Activated CD8-positive, alpha-beta memory T cell treated with anti-CD3 and anti-CD28 coated beads for 1 hour (primary cell): ENCODE measurements around the gene UTP25.

ENCODE experiments used
- DNase-seq, 2 donors: peaks; one replicate each; pipeline ENCODE4 v3.0.0-alpha.2; 2020; ENCODE audit warnings: low read depth in 1 of 2; ENCODE audit errors: extremely low read depth in 1 of 2

UTP25 gene

DNA sequence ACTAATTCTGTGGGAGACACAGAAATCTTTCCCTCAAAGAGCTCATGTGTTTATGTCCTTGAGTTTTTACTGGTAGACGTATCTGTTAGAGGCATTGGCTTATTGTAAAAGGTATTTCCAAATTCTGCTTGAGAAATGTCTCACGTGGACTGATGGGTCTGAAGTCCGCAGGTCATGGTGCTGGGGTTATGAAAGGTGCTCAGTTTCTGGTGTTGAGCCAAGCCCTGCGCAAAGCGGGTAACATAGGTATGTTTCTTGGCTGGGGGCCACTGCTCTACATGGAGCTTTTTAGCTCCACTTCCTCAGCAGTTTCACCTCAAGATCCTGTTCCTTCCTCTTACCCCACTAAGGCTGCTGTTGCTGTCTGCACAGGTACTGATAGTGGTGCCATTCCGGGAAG is 10.8 kb downstream of the UTP25 start:
- DNase-seq, result no peak

DNA sequence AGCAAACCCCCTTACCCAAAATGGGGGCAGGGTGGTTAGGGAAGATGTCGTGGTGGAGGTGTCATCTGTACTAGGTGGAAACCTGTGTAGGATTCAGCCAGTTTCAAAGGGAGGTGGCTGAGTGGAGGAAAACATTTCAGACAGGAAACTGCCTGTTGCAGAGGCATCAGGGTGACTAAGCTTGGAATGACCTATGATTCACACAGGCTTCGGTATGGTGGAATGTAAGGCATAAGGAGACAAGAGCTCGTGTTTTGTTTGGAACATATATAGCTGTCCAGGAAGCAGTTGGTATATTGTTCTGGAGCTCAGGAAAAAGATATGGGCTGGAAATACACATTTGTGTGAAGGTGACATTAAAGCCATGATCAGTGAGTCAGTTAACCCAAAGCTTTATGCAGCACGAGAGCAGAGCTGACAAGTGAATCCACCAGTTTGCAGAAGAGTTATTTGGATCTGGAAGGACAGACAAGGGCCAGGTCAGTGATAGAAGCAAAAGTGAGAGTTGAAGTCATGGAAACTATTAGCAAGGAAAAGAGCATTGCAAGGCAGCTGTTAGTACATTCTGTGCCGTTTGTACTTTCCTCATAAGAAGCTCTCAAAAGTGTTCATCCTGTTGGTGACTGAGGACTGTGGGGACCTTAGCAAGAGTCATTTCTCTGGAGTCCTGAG is 12.2 kb downstream of the UTP25 start:
- DNase-seq, result no peak

GRCh38 chr1:209840611-209841010 is 12.8 kb downstream of the UTP25 start:
- DNase-seq, result no peak

DNA sequence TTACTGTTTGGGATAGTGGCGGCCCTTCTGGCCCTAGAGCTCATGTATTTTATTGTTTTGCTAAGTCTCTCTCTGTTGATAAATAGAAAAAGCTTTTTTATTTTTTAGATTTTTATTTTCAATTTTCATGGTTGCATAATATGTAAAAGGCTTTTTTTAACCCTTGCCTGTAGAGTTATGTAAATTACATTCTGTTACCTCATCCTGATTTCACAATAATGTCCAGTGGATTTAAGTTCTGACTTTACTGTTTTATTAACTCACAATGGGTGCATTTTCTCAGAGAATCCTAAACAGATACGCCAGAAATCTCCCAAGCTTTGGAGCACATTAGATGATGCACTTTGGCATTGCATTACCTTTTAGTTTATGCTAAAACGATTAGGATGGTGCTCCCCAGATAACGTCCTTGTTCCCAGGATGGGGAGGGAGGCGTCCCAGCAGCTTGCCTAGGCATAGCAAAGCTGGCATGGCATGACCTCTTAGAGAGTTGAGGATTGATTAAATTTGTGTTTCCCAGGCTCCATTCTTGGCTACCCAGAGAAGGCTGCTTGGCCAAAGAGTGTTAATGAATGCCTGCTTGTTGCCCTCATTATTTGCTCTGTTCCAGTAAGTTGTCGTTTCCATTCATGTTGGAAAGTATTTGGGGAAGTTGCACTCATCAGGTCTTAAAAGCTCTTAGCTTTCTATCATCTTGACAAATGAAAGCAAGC is 17.1 kb downstream of the UTP25 start:
- DNase-seq, result no peak

- DNase-seq, result no peak
Measured at GRCh38 chr1:209845408-209845725, 17.6 kb downstream of the UTP25 start.

DNA sequence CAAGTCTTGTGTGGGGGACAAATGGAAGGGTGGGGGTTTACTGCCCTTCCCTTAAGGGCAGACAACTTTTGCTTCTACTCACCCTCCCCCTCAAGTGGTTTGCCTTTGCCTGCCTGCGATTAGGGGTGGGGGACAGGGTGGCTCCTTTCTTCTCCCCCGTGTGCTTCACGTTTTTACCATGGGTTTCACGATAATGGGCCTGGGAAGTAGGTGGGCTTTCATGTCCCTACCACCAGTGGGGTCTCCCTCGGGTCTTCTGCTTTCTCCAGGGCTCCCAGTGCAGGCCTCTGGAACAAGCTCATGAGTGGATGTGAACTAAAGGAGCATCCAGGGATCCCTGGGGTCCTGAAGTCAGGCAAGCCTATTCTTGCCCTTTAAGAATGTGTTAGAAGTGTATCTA is 21.6 kb downstream of the UTP25 start:
- DNase-seq, result no peak

- peak in 1 of 2 donors; percentile 4 for DNase-seq
Measured at GRCh38 chr1:209850342-209850979, 22.7 kb downstream of the UTP25 start.

- no peak for DNase-seq
Measured at GRCh38 chr1:209853676-209854075, 25.9 kb downstream of the UTP25 start.

- DNase-seq, result no peak
Measured at GRCh38 chr1:209854196-209854595, 26.4 kb downstream of the UTP25 start.

- no peak for DNase-seq
Measured at GRCh38 chr1:209855006-209855405, 27.2 kb downstream of the UTP25 start.

- no peak for DNase-seq
Measured at GRCh38 chr1:209855623-209856022, 27.9 kb downstream of the UTP25 start.

DNA sequence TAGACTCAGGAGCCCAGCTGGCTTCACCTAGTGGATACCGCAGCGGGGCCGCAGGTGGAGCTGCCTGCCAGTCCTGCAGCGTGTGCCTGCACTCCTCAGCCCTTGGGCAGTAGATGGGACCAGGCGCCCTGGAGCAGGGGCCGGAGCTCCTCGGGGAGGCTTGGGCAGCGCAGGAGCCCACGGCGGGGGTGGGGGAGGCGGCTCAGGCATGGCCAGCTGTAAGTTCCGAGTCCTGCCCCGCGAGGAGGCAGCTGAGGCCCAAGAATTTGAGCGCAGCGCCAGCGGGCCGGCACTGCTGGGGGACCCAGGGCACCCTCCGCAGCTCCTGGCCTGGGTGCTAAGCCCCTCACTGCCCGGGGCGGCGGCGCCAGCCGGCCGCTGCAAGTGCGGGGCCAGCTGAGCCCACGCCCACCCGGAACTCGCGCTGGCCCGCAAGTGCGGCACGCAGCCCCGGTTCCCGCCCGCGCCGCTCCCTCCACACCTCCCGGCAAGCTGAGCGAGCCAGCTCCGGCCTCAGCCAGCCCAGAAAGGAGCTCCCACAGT is 30.9 kb downstream of the UTP25 start:
- no peak for DNase-seq

DNA sequence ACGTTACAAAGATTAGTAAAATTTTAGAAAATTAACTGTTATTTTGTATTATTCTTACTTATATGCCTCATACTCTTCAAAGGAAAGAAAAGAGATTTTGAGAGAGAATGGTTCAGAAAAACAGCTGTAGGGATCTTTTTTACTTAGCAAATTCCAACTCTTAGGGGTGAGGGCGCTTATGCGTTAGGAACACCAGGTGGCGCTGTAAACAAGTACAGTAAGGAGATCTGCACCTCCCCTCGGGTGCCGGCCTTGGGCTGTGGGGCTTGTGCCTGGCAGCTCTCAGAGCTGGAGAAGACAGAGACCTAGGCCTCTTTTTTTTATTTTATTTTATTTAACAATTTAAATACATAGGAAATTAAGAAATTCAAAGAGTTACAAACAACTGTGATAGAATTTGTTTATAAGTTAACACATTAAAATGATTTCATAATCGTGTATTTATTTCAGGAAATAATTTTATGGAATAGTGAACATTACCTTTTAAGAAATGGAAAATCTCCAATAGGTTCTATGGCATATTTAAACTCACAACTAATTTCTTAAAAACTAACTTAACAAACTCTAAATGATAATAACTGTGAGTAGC is 32.6 kb downstream of the UTP25 start:
- DNase-seq, result peak; percentile 21 to 43

DNA sequence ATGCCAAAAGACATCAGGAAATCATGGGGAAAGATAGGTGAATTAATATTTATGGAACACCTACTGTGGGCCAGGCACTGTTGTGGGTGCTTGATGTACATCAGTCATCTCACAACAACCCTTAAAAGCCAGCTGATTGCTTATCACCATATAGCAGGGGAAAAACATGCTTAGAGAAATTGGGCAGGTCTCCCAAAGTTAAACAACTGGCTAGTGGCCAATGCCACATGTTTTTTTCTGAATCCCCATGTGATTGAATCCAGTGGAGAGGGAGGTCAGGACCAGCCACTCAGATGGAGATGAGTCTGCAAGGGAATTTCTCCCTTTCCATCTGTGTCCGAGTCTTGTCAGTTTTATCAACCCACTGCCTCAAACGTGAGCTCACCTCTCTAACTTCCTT is 33.5 kb downstream of the UTP25 start:
- no peak for DNase-seq

DNA sequence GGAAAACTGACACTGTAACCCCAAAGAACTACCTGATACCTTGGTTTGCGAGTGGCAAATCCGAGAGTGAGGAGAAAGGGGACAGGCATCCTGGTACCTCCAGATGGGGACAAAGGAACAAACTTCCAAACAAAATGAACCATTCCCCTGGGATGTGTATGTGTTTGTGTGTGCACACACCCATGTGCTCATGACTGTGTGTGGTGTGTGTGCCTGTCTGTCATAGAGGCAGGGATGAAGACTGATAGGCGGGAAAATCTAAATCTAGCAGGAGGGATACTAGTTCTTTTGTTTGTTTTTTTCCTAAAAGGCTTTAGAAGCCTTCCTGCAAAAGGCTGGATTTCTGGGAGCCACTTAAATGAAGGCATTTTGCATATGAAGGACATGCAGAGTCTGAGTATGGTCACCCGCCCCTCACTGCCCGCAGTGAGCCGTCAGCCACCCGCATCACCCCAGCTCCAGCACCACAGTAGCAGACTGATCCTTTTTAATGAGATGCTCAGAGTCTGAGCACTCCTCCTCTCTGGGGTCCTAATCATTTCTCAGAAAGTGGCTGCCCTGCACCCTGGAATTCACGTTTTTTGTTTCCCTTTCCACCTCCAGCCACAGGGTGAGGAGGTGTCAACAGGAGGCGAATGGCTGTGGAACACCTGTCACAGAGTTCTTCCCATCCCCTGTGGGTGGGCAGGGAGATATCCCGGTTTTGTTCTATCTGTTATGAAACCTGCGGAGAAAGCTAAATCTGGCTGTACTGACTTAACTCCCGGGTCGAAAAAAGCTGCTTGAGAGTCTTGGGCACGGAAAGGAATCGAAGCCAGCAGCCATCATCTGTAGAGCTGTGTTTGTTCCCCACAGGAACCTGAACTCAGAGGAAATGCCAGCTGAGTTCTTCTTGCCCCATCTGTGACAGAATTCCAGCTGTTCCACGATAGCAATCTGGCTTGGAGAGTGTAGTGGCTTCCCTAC is 34.9 kb downstream of the UTP25 start:
- DNase-seq, result no peak

- no peak for DNase-seq
Measured at GRCh38 chr1:209863766-209864485, 36.2 kb downstream of the UTP25 start.

DNA sequence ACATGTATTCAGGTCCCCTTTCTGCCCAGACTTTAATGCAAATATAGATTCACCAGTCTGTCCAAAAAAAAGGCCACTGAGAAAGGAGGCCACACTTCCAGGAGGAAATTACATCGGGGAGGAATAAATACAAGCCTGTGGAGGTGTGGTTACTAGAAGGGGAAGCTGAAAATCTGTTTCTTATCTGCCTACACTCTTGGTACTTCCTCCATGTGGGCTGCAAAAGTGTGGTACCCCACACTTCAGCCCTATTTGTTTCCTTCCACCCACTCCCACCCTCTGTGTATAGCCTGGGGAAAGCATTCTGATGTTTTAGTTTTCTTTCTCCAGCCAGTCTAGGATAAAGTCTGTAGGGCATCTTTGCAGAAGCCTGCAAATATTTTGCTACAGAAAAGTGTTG is 38.4 kb downstream of the UTP25 start:
- DNase-seq, result no peak

DNA sequence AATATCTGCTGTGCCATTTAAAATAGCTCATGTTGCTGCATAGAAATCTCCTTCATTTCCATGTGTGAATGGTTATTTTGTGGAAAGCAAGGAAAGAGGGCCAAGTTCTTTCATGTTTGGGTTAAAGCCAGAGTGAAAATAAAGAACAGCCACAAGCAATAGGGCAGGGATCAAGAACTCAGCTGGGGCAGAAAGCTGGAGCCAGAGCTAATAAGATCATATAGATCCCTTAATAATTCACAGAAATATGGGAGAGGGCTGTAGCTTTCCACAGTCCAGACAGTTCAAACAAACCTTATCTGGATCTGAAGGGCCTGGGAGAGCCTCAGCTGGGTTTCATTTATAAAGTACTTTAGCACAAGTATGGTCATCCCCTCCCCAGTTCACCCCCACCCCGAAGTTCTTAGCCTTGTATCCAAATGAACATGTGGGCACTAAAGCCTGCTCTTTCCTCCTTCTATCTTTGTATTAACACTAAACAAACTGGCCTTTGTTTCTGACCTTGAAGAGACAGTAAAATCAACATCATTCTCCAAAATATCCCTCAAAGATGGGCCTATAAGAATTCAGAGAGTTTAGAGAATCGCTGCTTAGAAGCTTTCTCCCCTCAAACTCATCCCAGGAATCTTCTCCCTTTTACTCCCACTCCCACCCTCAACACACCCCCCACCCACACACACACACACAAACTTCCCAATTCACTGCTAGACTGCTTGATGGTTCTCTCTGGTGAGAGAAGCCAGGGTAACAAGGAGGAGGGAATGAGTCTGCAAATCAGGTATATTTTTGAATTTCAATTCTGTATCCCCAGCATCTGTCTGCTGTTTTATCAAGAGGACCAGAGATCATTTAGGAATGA is 41.7 kb downstream of the UTP25 start:
- no peak for DNase-seq
